GM21529 (cell line): ENCODE results near the gene TEX264.

Experiments used
- ATAC-seq: cut with Tn5 transposase; IDR thresholded peaks from one replicate; pipeline ENCODE4 v1.9.1; 2021; ENCODE audit not compliant: unreplicated experiment

The TEX264 gene

DNA sequence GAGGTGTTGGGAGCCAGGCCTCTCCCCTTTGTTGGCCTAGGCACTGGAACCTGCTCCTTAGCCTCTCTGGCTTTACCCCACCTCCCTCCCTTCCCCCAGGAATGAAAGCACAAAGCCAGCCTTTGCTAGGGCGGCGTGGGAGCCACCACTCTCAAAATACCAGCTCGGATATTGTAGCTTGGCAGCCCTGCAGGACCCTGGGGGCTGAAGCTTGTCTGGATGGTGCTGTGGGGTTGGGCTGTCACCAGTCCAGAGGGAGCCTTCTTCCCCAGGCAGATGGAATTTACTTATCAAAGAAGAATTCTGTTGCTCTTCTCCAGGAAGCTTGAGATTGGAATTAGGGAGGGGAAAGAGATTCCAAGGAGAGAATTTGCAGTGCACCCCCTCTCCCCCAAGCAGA lies 20.9 kb downstream of the TEX264 start:
- ATAC-seq, result no peak

DNA sequence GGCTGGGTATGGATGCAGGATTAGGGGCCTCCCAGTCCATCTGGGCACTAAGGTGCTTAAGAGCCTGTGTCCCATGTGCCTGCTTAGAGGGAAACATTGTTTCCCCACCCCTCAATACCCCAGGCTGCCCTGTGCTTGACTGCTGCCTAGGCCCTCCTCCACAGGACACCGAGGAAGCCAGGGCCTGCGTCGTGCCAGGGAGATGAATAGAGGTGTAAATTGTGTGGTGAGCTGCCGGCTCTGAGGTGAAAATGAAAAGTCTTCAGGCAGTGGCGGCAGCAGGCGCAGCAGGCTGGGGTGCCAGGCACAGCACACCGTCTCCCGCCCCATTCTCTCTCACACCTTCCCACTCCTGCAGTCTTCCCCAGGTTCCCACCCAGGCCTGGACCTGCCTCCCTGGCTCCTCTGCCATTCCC lies 21.9 kb downstream of the TEX264 start:
- no peak for ATAC-seq

DNA sequence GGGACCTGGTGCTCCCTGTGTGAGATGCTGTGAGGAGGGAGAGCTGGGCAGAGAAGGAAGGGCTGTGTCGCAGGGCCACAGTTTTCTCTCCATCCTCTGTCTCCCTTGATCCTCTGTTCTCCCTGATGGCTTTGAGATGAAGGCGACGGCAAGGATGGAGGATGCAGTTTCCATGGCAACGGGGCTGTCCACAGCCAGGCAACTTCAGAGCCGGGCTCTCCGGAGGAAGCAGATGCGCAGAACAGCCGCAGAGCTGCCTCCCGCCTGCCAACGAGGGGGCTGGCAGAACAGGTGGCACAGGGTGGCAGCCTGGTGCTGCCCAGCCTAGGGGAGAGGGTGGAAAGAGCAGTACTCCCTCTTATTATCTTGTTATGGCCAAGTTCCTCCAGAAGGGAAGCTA lies 25.9 kb downstream of the TEX264 start:
- no peak for ATAC-seq

DNA sequence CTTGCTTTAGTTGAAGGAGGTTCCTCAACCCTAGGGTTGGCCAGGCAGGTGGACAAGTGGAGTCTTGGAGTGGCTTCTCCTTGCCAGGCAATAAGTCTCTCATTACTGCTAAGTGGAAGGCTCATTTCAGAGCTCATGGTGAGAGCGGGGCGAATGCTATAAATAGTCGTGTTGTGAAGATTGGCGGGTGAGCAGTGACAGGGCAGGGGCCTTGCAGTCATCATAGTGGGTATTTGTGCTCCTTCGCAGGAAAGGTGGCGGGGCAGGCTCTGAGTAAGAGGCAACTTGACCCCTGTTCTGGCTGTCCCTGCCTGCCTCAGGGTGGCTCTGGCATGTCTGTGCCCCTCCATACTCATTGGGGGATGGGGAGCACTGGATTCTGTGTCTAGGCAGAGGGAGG lies 27.2 kb downstream of the TEX264 start:
- no peak for ATAC-seq

DNA sequence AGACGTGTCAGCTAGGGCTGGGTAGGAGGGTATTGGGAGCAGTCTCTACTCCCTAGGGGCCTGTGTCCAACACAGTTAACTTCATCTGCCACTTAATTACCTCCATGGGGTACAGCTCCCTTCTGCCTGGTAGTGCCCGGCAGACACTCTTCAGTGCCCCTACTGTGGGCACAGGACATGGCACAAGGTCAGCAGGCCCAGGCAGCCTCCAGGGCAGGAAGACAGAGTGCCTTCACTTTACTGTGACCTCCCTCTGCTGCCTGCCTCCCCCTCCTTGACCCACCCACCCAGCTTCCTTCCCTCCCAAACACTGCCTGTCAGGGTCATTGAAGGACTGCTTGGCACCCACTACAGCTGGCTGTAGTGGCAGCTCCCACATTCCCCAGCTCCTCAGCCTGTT lies 29.4 kb downstream of the TEX264 start:
- ATAC-seq, result no peak

DNA sequence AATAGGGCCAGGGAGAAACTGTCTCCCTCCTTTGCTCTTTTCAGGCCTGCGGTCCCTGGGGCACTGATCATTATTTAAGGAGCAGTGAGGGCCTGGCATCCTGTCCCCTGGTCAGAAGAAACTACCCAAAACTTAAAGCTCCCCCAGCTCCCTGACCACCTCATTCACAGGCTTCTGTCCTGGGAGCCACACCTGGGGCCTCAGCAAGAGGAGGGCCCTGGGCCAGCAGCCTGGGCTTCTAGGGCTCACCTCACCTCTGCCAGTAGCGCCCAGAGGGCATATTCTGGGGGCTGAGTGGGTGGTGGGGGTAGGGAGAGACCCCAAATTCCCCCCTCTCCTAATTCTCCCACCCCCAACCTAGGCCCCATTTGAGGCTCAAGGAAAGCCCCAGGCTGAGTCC lies 31.1 kb downstream of the TEX264 start:
- ATAC-seq, result no peak

DNA sequence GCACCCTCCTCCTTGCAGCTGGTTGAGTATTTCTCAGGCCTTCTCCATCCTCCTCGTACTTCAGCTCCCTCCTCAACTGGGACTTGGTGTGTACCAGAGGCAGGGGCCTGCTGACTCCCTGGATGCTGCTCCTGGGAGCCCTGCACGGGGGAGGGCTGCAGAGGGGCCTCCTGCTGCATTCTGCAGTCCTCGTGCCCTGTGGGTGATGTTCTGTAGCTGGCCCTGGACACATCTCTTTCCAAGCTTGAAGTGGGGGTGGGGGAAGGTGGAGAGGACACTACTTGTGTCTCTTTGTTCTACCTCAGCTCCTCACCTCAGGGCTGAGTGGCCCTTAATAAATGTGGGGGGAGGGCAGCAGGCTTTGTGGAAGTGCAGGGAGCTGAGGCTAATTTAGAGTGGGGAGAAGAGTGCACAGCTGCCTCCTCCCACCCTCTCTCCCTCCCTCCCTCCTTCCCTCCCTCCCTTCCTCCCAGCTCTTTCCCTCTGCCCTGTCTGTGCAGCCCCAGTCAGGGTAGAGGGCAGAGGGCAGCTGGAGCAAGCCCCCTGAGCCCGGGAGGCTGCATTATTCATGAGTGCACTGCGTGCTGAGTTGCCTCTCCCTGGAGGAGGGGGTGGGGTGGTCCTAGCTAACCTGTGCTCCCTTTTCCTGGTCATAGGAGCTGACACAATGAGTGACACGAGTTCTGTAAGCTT lies 32.2 kb downstream of the TEX264 start:
- ATAC-seq, result no peak

DNA sequence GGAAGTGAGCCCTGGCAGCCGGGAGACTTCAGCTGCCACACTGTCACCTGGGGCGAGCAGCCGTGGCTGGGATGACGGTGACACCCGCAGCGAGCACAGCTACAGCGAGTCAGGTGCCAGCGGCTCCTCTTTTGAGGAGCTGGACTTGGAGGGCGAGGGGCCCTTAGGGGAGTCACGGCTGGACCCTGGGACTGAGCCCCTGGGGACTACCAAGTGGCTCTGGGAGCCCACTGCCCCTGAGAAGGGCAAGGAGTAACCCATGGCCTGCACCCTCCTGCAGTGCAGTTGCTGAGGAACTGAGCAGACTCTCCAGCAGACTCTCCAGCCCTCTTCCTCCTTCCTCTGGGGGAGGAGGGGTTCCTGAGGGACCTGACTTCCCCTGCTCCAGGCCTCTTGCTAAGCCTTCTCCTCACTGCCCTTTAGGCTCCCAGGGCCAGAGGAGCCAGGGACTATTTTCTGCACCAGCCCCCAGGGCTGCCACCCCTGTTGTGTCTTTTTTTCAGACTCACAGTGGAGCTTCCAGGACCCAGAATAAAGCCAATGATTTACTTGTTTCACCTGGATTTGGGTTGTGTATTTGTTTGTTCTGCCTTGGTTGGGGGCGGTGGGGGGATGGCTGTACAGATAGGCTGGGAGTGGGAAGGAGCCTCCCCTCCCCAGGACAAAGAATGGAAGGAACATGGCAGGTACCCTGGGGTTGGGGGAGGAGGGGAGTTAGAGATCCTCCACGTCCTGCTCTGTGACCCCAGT lies 32.9 kb downstream of the TEX264 start:
- no peak for ATAC-seq

DNA sequence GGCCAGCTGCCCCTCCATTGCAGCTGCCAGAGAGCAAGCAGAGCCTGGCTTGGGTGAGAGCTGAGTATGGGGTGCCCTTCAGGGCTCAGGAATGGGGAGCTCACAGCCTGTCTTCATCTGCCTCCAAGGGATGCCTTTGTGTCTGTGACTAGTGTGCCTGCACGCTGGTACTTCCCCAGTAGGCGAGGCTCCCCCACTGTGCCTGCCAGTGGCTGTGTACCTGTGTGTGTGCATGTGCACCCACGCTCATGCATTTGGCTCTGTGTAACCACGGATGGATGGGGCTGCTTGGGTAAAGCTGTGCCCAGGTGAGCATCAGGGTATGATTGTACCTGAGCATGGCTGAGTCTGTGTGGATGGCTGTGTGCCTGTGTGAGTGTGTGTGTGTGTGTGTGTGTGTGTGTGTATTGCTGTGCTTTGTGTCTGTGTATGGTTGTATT lies 33.5 kb downstream of the TEX264 start:
- ATAC-seq, result no peak

DNA sequence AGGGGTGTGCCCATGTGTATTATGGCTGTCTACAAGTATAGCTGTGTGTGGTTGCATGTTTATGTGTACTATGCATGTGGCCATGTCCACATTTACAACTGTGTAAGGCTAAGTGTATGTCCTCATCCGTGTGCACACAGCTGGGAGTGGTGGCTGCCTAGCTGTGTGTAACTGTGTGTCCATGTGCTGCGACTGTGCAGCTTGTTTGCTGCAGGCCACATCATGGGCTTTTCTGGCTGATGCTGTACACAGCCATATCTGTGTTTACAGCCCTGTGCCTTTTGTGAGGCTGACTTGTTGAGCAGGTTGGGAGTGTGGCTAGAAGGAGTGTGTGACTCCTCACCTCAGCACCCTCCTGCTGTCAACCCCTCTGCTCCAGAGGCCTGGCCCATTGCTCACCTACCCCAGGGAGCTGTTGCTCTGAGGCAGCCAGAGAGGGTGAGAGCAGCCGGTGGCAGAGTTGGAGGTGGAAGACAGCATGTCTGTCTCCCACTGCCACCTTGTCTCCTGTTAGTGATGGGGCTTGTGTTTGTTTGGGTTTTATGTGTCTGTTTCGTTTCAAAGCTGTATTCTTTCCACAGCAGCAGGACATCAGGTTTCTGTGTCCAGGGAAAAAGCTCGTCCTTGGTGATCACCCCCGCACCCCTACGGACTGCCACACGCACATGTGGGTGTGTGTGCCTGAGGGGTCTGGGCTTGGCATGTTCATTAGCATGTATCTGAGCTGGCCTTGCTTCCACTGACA lies 34.4 kb downstream of the TEX264 start:
- ATAC-seq, result no peak

DNA sequence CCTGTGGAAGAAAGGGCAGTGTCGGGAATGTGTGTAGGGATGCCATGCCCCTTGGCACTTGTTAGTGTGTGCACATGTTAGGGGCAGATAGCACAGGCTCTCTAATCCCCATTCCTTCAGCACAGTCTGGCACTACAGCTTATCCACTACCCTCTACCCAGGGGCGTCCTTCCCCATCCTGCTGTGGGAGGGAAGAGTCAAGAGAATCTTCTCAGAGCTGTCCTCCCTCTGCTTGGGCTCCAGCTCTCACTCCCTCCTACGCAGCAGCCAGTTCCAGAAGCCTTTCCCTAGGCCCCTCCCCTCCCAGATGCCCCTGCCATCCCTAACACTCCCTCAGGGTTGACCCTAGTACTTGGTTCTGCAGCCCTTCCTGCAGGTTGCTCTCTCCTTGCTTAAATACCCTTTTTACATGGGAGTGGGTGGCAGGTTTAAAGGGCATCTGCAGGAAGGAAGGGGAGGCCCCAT lies 35.0 kb downstream of the TEX264 start:
- ATAC-seq, result no peak

DNA sequence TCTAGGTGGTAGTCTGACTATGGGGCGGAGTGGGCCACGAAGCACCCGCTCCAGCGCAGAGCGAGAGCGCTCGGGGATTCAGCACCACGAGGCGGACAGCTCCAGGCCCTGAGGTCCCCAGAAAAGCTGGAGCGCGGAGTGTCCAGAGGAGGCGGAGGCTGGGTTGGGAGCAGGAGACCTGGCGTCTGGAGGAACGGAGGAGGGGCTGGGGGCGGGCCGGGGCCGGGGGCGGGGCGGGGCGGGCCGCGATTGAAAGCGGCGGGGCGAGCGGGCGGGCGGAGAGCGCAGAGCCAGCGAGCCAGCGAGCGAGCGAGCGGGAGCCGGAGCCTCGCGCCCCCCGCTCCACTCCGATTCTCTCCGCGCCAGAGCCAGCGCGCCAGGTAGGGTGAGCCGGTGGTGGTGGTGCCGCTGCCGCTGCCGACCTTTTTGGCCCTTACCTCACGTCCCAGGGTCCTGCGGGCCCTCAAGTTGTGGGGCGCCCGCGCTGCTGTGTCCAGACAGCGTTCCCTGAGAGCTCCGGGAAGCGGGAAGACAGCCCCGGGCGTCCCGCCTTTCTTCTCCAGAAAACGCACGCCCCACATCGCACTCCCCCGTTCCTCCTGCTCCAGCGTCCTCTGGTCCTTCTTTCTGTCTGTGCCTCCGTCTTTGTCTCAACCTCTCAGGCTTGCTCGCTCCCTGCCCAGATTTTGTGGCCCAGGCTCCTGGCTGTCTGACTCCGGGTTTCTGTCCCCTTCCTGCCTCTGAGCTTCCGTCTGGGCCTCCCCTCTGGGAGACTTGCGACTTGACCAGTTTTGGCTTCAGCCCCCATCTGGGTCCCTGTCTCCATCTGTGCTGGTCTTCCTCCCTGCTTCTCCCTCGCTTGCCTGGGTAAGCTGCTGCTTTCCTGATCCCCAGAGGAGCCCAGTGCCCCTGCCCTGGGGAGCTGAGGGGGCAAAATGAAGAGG lies 36.0 kb downstream of the TEX264 start, which contains the start of gene GRM2:
Gene GRM2 (plus strand): TSS at position 281 of the 944 bp plus-strand sequence. CDS start 1,916 bp downstream, outside the sequence.
- no peak for ATAC-seq

DNA sequence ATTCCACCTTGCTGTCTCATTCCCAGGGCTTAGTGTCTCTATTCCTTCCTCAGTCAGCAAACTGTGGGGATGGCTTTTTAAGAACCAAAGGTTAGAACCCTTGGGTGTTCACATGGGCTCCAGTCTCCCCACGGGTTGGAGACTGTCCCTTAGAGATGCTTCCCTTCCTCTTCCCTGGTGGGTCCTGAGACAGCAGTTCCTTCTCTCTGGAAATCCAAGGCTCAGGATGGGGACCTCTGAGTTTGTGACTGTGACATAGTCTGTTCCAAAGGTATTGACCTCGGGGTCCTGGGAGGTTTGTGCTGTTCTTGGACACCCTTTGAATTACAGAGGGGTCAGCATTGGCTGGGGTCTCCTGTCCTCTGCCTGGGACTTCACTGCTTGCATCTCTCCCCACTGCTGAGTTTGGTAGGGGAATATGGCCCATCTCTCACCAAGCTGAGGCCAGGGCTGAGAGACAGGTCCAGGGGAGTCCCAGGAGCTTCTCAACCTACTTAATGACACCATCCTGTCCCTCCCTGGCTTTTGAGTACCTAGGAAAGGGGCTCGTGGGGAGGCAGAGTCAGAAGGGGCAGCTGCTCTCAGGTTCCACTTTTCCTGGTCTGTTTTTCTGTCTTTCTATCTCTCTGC lies 37.3 kb downstream of the TEX264 start:
- no peak for ATAC-seq

DNA sequence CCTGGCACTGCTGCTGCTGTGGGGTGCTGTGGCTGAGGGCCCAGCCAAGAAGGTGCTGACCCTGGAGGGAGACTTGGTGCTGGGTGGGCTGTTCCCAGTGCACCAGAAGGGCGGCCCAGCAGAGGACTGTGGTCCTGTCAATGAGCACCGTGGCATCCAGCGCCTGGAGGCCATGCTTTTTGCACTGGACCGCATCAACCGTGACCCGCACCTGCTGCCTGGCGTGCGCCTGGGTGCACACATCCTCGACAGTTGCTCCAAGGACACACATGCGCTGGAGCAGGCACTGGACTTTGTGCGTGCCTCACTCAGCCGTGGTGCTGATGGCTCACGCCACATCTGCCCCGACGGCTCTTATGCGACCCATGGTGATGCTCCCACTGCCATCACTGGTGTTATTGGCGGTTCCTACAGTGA lies 38.0 kb downstream of the TEX264 start:
- ATAC-seq, result no peak

DNA sequence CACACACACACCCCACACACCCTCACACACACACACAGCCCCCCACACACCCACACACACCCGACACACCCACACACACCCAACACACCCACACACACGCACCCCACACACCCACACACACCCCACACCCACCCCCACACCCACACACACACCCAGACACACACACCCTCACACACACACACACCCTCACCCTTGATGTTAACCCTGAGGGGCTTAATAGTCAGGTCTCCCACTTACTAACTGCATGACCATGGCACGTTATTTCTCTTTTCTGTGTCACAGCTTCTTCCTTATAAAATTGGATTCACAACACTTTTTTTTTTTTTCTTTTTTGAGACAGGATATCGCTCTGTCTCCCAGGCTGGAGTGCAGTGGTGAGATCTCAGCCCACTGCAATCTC lies 38.6 kb downstream of the TEX264 start:
- no peak for ATAC-seq

DNA sequence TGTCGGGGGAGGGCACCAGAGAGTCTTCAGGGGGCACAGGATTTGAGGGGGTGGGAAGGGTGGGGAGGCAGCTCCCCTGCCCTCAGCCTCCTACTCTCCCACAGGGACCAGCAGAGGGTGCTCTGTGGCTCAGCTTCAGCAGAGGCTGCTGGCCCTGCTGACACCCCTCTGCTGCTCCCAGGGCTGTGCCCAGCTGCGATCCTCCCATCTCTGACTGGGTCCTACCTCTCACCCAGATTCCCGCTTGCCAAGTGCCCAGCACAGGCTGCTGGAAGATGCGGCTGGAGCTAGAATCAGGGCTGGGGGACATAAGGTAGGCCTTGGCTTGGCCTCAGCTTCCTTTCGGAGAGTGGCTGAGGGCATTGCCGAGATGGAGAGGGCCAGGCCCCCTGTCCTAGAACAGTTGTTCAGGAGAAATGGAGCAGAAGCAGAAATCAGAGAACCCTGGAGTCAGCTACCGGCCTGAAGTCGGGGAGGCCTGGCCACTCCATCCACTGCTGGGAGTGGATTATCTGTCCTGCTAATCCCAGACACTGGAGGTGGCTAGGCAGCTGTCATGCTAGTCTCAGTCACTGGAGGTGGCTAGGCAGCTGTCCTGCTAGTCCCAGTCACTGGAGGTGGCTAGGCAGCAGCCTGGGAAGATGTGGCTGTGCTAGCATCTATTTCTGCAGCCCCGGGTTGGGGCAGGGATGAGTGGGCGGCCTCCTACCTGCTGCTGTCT lies 39.7 kb downstream of the TEX264 start:
- ATAC-seq, result no peak

DNA sequence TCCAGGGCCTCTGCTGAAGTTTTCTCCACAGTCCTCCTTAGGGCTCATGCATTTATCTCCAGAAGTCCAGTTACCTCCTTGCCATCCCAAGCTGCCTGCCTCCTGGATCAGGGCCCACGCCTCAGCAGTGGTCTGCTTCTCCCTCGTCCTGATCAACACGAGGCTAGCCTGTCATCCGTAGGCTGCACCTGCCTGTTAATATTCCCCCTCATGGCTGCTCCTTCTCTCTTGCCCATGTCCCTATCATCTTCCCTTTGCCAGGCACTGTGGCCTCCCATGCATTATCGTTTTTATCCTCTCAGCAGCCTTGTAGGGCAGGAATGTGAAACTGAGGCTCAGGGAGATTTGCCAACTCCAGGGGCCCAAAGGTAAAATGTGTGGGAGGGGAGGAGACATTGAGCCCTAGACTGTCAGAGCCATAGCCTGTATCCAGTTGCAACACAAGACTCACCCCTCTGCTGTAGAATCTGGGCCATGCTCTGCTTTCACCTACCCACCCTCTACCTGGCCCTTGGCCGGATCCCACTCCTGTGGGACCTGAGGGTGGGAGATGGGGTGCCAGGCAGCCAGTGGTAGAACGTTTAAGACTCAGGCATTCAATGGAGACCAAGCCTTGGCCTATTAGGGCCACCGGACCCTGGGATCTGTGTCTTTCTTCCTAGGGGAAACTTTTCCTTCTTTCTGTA lies 40.4 kb downstream of the TEX264 start:
- ATAC-seq, result no peak

DNA sequence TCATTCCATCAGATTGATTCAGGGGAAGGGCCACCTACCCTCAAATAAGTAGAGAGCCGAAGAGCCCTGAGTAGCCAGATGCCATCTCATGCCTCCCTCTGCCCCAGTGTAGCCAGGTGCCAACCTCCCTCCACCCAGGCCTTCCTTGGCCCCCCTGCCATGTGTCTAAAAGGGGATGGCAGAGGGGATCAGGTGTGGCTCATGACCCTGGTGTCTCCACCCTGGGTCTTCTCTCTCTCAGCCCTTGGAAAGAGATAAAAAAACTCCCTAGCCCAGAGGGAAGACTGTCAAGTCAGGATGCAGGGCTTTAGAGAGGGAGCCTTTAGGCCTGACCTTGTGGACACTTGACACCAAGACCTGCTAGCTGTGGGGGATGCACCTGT lies 41.0 kb downstream of the TEX264 start:
- ATAC-seq, result no peak

DNA sequence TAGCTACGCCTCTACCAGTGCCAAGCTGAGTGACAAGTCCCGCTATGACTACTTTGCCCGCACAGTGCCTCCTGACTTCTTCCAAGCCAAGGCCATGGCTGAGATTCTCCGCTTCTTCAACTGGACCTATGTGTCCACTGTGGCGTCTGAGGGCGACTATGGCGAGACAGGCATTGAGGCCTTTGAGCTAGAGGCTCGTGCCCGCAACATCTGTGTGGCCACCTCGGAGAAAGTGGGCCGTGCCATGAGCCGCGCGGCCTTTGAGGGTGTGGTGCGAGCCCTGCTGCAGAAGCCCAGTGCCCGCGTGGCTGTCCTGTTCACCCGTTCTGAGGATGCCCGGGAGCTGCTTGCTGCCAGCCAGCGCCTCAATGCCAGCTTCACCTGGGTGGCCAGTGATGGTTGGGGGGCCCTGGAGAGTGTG lies 41.5 kb downstream of the TEX264 start:
- ATAC-seq, result no peak
